Right atrium auricular region (tissue), 2 donors: ENCODE measurements around the gene IRX6. TPM values are rescaled to one million over a fixed set of nuclear protein-coding genes. Genes with fewer than 3 reads are reported as not detected.

Experiments used
- DNase-seq: peaks from one replicate; pipeline ENCODE4 v3.0.0-alpha.2; 2019; ENCODE audit warnings: low spot score
- H3K27ac ChIP-seq, 2 donors: fragments of 200-600 bp; sonication (generic); 1 replicate in 1 of 2; 2 replicates in 1 of 2; pipeline ENCODE4 v1.5.1; 2016 to 2019
- H3K27me3 ChIP-seq, 2 donors: fragments of 200-600 bp; sonication (generic); one replicate each; pipeline versions ENCODE4 v1.5.1 to v1.6.0; 2017 to 2019
- H3K36me3 ChIP-seq: fragments of 200-600 bp; sonication (generic); one replicate; pipeline ENCODE4 v1.5.1; 2016
- H3K4me1 ChIP-seq, 2 donors: fragments of 200-600 bp; sonication (generic); one replicate each; pipeline versions ENCODE4 v1.5.1 to v1.6.0; 2017 to 2019
- H3K4me3 ChIP-seq, 2 donors: fragments of 200-600 bp; sonication (generic); 1 replicate in 1 of 2; 2 replicates in 1 of 2; pipeline ENCODE4 v1.5.1; 2017 to 2019; ENCODE audit warnings: mild to moderate bottlenecking in 1 of 2, moderate library complexity in 1 of 2
- H3K9me3 ChIP-seq, 2 donors: fragments of 200-600 bp; sonication (generic); one replicate each; pipeline ENCODE4 v1.5.1; 2019
- CTCF ChIP-seq, 2 donors: fragments of 200-600 bp; sonication (generic); IDR thresholded peaks; one replicate each; pipeline ENCODE4 v1.5.1; 2019; ENCODE audit warnings: antibody characterized with exemption in 2 of 2
- total RNA-seq, 2 donors: library from RNA; depleted of rRNA; stranded (reverse); fragments of >200 nt; gene quantifications; one replicate each; pipeline ENCODE4 v1.1.0, GENCODE V29; 2016

IRX6 gene
- total RNA-seq, 2 donors from 2014 or later: 0.35 TPM; not detected in 1

DNA sequence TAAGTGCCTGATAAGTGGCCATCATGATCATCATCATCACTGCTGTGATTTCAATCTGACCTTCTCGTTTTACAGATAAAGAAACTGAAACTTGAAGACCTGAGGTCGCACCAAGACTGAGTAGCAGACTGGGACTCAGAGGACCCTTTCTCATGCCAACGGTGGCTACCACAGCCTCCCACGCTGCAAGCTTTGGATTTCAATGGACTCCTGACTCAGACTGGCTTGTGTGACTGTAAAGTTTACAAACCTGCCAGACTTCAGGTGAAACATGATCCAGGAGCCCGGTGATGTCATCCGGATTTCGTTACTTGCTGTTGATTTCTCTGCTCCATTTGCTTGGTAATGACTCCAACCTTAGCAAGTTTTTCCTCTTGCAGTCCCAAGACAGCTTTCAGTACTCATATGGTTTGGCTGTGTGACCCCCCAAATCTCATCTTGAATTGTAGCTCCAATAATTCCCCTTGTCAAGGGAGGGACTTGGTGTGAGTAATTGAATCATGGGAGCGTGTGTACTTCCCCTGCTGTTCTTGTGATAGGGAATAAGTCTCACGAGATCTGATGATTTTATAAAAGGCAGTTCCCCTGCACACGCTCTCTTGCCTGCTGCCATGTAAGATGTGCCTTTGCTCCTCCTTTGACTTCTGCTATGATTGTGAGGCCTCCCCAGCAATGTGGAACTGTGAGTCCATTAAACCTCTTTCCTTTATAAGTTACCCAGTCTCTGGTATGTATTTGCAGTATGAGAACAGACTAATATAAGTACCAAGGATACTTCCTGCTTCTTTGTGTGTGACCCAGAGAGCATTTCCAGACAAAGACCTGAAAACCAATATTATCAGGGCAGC, 26.7 kb upstream of the IRX6 start:
- Histone ChIP-seq H3K27ac (no peak overlapping the region), H3K27me3 (no peaks in the 10 kb centered on the region), H3K4me1 (no peaks in the 10 kb centered on the region), H3K4me3 (no peak overlapping the region), H3K36me3 (no peaks in the 10 kb centered on the region), H3K9me3 (no peaks in the 10 kb centered on the region)
- TF ChIP-seq CTCF (IDR thresholded peaks at IDR 0.05): no peak
- no peak for DNase-seq

GRCh38 chr16:55297910-55298479, 26.0 kb upstream of the IRX6 start:
- Histone ChIP-seq H3K9me3 (no peaks in the 10 kb centered on the region), H3K27ac (no peak overlapping the region), H3K27me3 (no peaks in the 10 kb centered on the region), H3K4me1 (no peaks in the 10 kb centered on the region), H3K4me3 (no peak overlapping the region), H3K36me3 (no peaks in the 10 kb centered on the region)
- no peak for TF ChIP-seq CTCF (IDR thresholded peaks at IDR 0.05)
- no peak for DNase-seq

DNA sequence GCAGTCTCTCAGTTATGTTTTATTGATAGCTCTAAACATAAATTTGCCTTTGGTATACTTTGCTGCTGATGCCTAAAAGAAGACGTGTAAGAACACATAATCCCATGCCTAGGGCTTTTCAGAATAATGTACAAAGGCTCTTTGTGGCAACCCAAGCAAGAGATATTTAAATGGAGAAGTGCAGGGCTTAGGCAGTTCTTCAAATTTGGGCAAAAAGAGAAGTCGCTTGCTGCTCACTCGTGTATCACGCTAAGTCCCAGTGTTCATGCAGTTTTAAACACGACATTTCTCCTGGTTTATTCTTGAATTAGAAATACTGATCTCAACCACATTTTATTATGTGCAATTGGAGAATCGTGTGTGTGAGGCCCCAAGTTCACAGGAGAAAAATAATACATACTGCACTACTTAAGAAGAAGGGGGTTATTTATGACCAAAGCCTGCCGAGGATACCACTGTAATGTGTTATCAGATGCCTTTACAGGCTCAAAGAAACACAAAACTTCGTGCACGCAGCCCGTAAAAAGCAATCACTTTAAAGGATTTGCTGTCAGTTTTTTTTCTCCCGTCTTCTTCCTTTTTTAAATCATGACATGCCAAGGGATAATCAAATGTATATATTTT, 22.5 kb upstream of the IRX6 start:
- DNase-seq: no peak
- TF ChIP-seq CTCF (IDR thresholded peaks at IDR 0.05): no peak
- no peak overlapping the region for H3K27ac ChIP-seq
- H3K4me3 ChIP-seq: no peak overlapping the region
- no peaks in the 10 kb centered on the region for H3K9me3 ChIP-seq
- no peaks in the 10 kb centered on the region for H3K4me1 ChIP-seq
- no peaks in the 10 kb centered on the region for H3K27me3 ChIP-seq
- no peaks in the 10 kb centered on the region for H3K36me3 ChIP-seq

GRCh38 chr16:55302635-55303034, 21.4 kb upstream of the IRX6 start:
- no peak for DNase-seq
- H3K4me3 ChIP-seq: no peak overlapping the region
- no peaks in the 10 kb centered on the region for H3K4me1 ChIP-seq
- no peak for TF ChIP-seq CTCF (IDR thresholded peaks at IDR 0.05)
- no peaks in the 10 kb centered on the region for H3K36me3 ChIP-seq
- H3K27me3 ChIP-seq: no peaks in the 10 kb centered on the region
- no peaks in the 10 kb centered on the region for H3K9me3 ChIP-seq
- no peak overlapping the region for H3K27ac ChIP-seq

GRCh38 chr16:55308973-55309372, 15.0 kb upstream of the IRX6 start:
- Histone ChIP-seq H3K27ac (no peak overlapping the region), H3K4me3 (no peak overlapping the region), H3K27me3 (no peaks in the 10 kb centered on the region), H3K4me1 (no peaks in the 10 kb centered on the region), H3K9me3 (no peaks in the 10 kb centered on the region), H3K36me3 (no peaks in the 10 kb centered on the region)
- no peak for DNase-seq
- TF ChIP-seq CTCF (IDR thresholded peaks at IDR 0.05): no peak
